Psoas muscle (tissue), 8 donors: Measurements from ENCODE around the gene MYRIP. TPM values are rescaled to one million over a fixed set of nuclear protein-coding genes. Genes with fewer than 3 reads are reported as not detected.

Experiments
- ATAC-seq, 4 donors: fragments of 200-7000 bp; cut with Tn5 transposase; one replicate each; pipeline ENCODE4 v1.9.1; 2020; ENCODE audit warnings: moderate library complexity in 3 of 4, mild to moderate bottlenecking in 2 of 4
- DNase-seq, 2 donors: peaks; one replicate each; pipeline ENCODE4 v3.0.0-alpha.2; 2020
- H3K27ac ChIP-seq: fragments of 200-600 bp; one replicate; pipeline ENCODE4 v1.8.0; 2022
- H3K27me3 ChIP-seq, 3 donors: fragments of 200-600 bp in 1 of 3; one replicate each; pipeline versions ENCODE4 v1.6.1 to v1.8.0; 2013 to 2022; ENCODE audit warnings: low read length in 2 of 3, mild to moderate bottlenecking in 2 of 3, moderate library complexity in 1 of 3; ENCODE audit not compliant: insufficient read depth in 3 of 3
- H3K36me3 ChIP-seq, 2 donors: fragments of 200-600 bp in 1 of 2; one replicate each; pipeline versions ENCODE4 v1.6.1 to v1.8.0; 2013 to 2022; ENCODE audit warnings: low read depth in 1 of 2, mild to moderate bottlenecking in 1 of 2, moderate library complexity in 1 of 2; ENCODE audit not compliant: insufficient read depth in 1 of 2
- H3K4me1 ChIP-seq: fragments of 200-600 bp; one replicate; pipeline ENCODE4 v1.8.0; 2022
- H3K4me3 ChIP-seq: fragments of 200-600 bp; one replicate; pipeline ENCODE4 v1.8.0; 2022; ENCODE audit warnings: mild to moderate bottlenecking
- H3K9me3 ChIP-seq: fragments of 200-600 bp; one replicate; pipeline ENCODE4 v1.8.0; 2022
- WGBS, 3 donors: extraction: QIAGEN DNeasy Blood & Tissue Kit; methylation state at CpG; one replicate each; pipeline versions ENCODE4 v1.1.6 to v1.1.7; 2013; 5-methylcytosine and 5-hydroxymethylcytosine counted together
- intact Hi-C, 2 donors: fragments of 100-400 bp; cut with DNase I; formaldehyde crosslinking; loops; one replicate each; pipeline versions ENCODE4 v1.11.0 to v1.14.2; 2022
- polyA plus RNA-seq, 3 donors: library from polyadenylated mRNA; stranded (reverse); fragments of 200-250 nt; gene quantifications; one replicate each; pipeline ENCODE4 v1.2.3, GENCODE V29; 2013
- total RNA-seq, 4 donors: library from RNA; stranded (reverse); fragmentation: NEBNext Ultra II Directional in 2 of 4; extraction: Animal tissue kit (Norgen Biotek cat#: 25700) in 2 of 4; gene quantifications; one replicate each; pipeline versions ENCODE4 v1.2.1 to v1.2.4, GENCODE V29; 2021 to 2023
- TF ChIP-seq, protein P1 (sequence below): fragments of 200-600 bp; IDR thresholded peaks from one replicate; pipeline ENCODE4 v1.8.0; 2022; ENCODE audit warnings: antibody characterized with exemption
- donor health status: healthy with polysubstance abuse.
- donor health status: DM: no; HTN: no; CAD: no; lungs with moderate emphysema.
- donor health status: Bipolar disorder and iron deficiency.
- donor health status: healthy.
- donor health status: DM: yes; HTN: yes; CAD: no.
- donor health status: DM: no; HTN: no; CAD: no.
- donor health status: DM: no; HTN: no; CAD: no.
- donor health status: DM: yes; HTN: yes; CAD: no.

Gene MYRIP
- total and polyA plus RNA-seq, 7 donors: 0.35 to 2.8 (median 1.1) TPM

GRCh38 chr3:40120806-40121205, 311.4 kb downstream of the MYRIP start:
- ATAC-seq (peak in 1 of 4 donors; percentile 44), DNase-seq (no peak)
- TF ChIP-seq, protein P1, sequence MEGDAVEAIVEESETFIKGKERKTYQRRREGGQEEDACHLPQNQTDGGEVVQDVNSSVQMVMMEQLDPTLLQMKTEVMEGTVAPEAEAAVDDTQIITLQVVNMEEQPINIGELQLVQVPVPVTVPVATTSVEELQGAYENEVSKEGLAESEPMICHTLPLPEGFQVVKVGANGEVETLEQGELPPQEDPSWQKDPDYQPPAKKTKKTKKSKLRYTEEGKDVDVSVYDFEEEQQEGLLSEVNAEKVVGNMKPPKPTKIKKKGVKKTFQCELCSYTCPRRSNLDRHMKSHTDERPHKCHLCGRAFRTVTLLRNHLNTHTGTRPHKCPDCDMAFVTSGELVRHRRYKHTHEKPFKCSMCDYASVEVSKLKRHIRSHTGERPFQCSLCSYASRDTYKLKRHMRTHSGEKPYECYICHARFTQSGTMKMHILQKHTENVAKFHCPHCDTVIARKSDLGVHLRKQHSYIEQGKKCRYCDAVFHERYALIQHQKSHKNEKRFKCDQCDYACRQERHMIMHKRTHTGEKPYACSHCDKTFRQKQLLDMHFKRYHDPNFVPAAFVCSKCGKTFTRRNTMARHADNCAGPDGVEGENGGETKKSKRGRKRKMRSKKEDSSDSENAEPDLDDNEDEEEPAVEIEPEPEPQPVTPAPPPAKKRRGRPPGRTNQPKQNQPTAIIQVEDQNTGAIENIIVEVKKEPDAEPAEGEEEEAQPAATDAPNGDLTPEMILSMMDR: no peak
- Histone ChIP-seq H3K27ac (no peak overlapping the region), H3K27me3 (no peaks in the 10 kb centered on the region), H3K9me3 (no peaks in the 10 kb centered on the region), H3K4me1 (no peaks in the 10 kb centered on the region), H3K4me3 (no peak overlapping the region), H3K36me3 (no peaks in the 10 kb centered on the region)
- 46 to 70% (median 68%) methylated on average over 3 of the region's 3 CpGs for WGBS, 3 donors
- intact Hi-C loops: no loop called here

DNA sequence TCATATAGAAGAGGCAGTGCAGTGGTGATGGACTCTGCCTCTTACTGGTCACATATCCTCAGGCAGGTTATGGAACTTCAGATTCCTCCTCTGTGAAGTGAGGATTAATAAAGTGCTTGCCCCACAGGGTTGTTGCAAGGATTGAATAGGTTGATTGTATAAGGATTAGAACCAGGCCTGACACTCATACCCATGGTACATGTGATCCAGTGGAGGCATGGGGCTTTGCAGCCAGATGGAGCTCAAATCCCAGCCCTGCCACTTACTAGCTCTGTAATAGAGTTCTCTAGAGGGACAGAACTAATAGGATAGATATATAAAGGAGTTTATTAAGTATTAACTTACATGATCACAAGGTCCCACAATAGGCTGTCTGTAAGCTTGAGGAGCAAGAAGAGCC, 315.5 kb downstream of the MYRIP start:
- H3K27ac ChIP-seq: no peak overlapping the region
- intact Hi-C loops: no loop called here
- TF ChIP-seq, protein P1: peak; percentile 9
- peaks cover 9% of the 10 kb centered on the region for H3K4me1 ChIP-seq
- ATAC-seq (no peak), DNase-seq (no peak)
- H3K27me3 ChIP-seq: no peaks in the 10 kb centered on the region
- H3K9me3 ChIP-seq: no peaks in the 10 kb centered on the region
- no peaks in the 10 kb centered on the region for H3K36me3 ChIP-seq
- no peak overlapping the region for H3K4me3 ChIP-seq

DNA sequence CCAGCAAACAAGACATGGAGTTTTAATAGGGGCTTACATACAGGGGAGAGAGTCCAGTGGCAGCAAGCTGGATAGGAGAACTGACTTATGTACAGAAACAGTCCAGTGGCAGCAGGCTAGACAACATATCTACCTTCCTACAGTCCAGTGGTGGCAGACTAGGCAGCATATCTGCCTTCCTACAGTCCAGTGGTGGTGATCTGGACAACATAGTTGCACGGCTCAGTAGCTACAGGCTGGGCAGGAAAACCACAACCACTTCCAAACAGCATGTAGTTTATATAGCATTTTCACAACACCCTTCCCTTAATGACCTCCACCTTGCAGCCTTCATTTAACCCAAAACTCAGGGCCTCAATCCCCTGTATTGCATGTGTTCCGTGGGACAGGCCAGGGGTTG, 318.8 kb downstream of the MYRIP start:
- DNase-seq (no peak), ATAC-seq (no peak)
- Histone ChIP-seq H3K4me3 (no peak overlapping the region), H3K4me1 (peaks cover 12% of the 10 kb centered on the region), H3K27ac (no peak overlapping the region), H3K27me3 (no peaks in the 10 kb centered on the region), H3K9me3 (no peaks in the 10 kb centered on the region), H3K36me3 (no peaks in the 10 kb centered on the region)
- intact Hi-C loops: no loop called here
- TF ChIP-seq, protein P1: no peak
- WGBS, 3 donors: 84 to 88% (median 86%) methylated on average over 2 of the region's 2 CpGs

DNA sequence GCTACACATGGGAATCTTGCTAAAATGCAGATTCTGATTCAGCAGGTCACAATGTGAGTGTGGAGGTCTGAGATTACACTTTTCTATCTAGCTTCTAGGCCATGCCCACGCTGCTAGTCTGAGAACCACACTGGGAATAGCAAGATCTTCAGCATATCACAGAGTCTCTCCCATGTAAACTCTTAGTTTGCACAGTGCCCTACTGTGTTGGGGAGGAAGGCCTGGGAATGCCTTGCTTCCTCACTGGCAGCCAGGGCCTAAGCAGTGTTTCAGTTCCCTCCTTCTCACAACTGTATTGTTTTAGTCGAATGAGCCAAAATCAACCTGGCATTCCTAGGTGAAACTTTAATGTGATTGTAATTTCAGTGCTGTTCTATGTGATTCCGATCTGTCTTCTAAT, 320.1 kb downstream of the MYRIP start:
- Histone ChIP-seq H3K4me1 (peaks cover 12% of the 10 kb centered on the region), H3K36me3 (no peaks in the 10 kb centered on the region), H3K27ac (peak overlapping the region; percentile 77), H3K27me3 (no peaks in the 10 kb centered on the region), H3K9me3 (no peaks in the 10 kb centered on the region), H3K4me3 (peak overlapping the region; percentile 45)
- ATAC-seq (peak in 2 of 4 donors; percentile 63 to 66), DNase-seq (no peak)
- TF ChIP-seq, protein P1: no peak
- 69 to 82% (median 73%) methylated on average over 3 of the region's 3 CpGs for WGBS, 3 donors
- intact Hi-C loops: no loop called here

- Histone ChIP-seq H3K27ac (peak overlapping the region; percentile 77), H3K36me3 (no peaks in the 10 kb centered on the region), H3K4me3 (peak overlapping the region; percentile 45), H3K9me3 (no peaks in the 10 kb centered on the region), H3K27me3 (no peaks in the 10 kb centered on the region), H3K4me1 (peaks cover 12% of the 10 kb centered on the region)
- 52 to 58% (median 56%) methylated on average over 2 of the region's 2 CpGs for WGBS, 3 donors
- intact Hi-C loops: no loop called here
- peak in 3 of 4 donors; percentile 38 to 90 (median 70) for ATAC-seq
- no peak for DNase-seq
- TF ChIP-seq, protein P1: no peak
These were observed 320.6 kb downstream of the MYRIP start for GRCh38 chr3:40129981-40130380.
